ENCODE results near the gene CCDC18.
A peak's percentile ranks its signal among the peaks of the same experiment; 100 is the strongest.
"Not testable (repeated sequence)": the region's sequence is repeated elsewhere in the genome, so short reads cannot be mapped to it uniquely, and the experiment has no call there.

Gene CCDC18, protein sequence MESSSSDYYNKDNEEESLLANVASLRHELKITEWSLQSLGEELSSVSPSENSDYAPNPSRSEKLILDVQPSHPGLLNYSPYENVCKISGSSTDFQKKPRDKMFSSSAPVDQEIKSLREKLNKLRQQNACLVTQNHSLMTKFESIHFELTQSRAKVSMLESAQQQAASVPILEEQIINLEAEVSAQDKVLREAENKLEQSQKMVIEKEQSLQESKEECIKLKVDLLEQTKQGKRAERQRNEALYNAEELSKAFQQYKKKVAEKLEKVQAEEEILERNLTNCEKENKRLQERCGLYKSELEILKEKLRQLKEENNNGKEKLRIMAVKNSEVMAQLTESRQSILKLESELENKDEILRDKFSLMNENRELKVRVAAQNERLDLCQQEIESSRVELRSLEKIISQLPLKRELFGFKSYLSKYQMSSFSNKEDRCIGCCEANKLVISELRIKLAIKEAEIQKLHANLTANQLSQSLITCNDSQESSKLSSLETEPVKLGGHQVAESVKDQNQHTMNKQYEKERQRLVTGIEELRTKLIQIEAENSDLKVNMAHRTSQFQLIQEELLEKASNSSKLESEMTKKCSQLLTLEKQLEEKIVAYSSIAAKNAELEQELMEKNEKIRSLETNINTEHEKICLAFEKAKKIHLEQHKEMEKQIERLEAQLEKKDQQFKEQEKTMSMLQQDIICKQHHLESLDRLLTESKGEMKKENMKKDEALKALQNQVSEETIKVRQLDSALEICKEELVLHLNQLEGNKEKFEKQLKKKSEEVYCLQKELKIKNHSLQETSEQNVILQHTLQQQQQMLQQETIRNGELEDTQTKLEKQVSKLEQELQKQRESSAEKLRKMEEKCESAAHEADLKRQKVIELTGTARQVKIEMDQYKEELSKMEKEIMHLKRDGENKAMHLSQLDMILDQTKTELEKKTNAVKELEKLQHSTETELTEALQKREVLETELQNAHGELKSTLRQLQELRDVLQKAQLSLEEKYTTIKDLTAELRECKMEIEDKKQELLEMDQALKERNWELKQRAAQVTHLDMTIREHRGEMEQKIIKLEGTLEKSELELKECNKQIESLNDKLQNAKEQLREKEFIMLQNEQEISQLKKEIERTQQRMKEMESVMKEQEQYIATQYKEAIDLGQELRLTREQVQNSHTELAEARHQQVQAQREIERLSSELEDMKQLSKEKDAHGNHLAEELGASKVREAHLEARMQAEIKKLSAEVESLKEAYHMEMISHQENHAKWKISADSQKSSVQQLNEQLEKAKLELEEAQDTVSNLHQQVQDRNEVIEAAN (N-terminal part only)

DNA sequence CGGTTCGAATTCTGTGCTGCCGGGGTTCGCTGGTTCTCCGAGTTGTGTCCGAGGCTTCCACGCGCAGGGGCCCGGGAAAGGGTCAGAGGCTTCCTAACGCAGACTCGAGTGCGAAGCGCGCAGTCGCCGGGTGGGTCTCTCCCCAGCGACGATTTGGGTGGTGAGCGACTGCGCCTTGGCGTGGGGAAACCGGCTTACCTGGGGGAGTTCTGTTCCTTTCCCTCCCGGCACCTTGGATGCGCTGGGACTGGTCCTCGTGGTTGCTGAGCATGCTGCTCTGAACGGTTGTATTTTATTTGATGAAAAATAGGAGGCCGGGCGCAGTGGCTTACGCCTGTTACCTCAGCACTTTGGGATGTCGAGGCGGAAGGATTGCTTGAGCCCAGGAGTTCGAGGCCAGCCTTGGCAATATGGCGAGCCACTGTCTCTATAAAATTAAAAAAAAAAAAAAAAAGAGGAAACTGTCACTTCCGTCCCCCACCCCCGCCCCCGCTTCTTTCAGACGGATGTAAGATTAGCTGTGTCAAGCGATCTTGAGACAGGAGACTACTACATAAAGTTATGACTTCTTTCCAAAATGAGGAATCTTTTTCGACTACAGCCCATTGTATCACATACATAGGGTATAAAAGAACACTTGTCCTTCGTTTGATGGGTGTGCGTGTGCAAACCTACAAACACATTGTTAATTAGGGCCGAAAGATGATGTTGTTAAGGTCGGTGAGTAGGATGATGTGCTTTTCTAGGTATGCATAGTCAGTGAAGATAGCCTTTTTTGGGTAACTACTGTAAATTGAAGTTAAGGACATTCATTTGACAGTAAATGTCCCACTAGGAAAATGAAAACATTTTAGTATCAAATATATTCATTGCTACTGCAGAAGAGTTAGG lies at the start of gene CCDC18:
Gene CCDC18, plus strand, starts transcription at position 2 of the 891 bp plus-strand sequence. CDS start 2,638 bp downstream, outside the sequence.
- DNase-seq: peak; percentile 71

- DNase-seq: no peak
These were observed 47.9 kb upstream of the CCDC18 start for GRCh38 chr1:93132638-93133037.

GRCh38 chr1:93136445-93136844 lies 44.1 kb upstream of the CCDC18 start:
- no peak for DNase-seq

GRCh38 chr1:93137604-93138292 lies 42.8 kb upstream of the CCDC18 start:
- DNase-seq: no peak

DNA sequence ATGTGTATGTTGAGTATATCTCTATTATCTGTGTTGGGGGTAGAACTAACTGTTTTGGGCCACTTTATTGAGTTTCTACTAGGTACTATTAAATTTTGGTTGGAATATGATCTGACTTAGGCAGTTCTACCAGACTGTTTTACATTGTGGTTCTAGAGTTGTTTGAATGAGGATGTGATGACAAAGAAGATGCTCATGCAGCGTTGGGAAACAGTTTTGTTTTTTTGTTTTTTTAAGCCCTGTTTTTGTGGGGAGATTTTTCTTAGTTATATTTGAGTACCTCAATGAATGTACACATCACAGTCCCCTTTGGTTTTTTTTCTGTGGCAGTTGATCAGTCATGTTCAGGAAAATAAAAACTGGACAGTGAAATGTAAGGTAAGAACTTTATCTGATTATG lies 40.4 kb upstream of the CCDC18 start:
- DNase-seq: no peak

- DNase-seq: no peak
These were observed 38.4 kb upstream of the CCDC18 start for GRCh38 chr1:93142161-93142560.

DNA sequence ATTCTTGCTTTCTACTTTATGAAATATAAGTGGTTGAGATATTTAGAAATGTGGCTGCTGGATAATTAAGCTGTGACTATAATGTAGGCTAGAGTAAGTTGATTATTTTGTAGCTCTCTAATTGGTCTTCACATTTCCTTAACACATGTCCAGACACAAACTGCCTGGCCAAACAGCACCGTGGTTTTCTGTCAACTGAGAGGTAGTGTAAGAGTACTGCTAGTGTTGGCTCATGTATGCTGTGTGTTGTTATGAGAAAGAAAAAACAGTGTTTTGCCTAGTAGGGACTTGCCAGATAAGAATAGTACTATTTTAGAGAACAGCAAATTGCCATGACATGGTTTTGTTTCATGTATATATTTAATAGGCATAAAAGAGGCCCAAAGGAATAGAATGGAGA lies 37.4 kb upstream of the CCDC18 start:
- no peak for DNase-seq

GRCh38 chr1:93143769-93144168 lies 36.8 kb upstream of the CCDC18 start:
- DNase-seq: no peak

DNA sequence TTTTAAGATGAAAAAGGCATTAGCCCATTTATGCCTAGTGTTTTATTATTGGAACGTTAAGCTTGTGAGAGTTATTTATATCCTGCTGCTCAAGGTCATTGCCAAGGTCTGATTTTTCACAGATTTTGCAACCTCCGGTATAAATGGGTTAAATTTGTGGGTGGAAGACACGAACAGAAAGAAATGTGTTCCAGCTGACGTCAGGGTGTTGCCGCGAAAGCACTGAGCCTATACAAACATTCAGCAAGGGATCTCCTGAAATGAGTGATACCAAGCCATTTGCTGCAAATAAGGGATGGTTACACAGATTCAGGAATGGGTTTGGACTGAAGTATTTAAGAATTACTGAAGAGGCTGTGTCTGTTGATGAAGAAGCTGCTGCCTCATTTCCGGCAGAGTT lies 32.5 kb upstream of the CCDC18 start:
- DNase-seq: no peak

DNA sequence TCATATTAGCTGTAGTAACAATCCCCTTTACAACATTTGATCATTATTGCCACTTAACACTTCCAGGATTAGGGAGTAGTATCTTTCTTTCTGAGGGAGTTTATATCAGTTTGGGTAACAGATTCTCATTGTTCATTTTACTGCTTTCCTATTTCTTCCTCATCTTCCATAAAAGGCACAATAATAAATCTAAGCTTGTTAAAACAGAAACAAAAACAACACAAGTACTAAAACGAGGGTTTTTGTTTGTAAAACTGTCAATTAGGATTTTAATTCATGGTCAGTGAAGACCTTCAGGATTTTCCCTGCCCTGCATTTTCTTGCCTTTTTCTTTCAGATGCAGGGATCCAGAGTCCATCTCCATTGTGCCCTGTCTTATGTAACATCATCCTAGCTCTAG lies 29.8 kb upstream of the CCDC18 start:
- no peak for DNase-seq

DNA sequence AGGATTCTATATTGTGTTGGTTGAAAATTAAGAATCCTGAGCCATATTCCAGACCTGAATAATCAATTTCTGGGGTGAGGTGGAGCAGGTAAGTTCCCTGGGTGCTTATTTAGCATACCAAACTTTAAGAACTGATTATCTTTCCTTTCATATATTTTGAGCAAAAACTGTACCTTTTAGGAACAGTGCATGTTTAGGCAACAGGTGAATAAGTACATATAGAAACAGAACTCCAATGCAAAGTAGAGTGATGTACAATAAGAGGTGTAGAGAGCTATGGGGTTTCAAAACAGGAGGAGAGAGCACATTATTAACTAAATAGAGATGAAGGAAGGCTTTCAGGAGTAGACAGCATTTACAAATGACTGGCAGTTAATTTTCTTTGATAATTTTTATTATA lies 29.1 kb upstream of the CCDC18 start:
- no peak for DNase-seq

GRCh38 chr1:93152835-93153234 lies 27.7 kb upstream of the CCDC18 start:
- DNase-seq: no peak

GRCh38 chr1:93154898-93155297 lies 25.6 kb upstream of the CCDC18 start:
- no peak for DNase-seq

DNA sequence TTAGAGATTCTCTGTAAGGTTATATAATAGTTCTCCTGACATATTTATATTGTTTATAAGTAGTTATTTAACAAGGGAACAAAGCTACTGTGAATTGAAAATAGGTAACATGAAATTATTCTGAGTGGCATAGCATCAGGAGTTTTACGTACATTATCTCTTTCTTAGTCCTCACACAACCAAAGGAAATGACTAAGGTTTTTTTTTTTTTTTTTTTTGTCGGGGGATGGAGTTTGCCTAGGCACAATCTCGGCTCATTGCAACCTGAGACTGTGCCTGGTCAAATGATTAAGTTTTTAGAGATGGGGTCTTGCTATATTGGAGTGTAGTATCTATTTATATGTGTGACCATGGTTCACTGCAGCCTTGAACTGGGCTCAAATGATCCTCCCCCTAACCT lies 25.2 kb upstream of the CCDC18 start:
- DNase-seq: no peak

GRCh38 chr1:93159337-93159736 lies 21.2 kb upstream of the CCDC18 start:
- DNase-seq: no peak

- DNase-seq: not testable (repeated sequence)
These were observed 17.2 kb upstream of the CCDC18 start for GRCh38 chr1:93163314-93163713.

DNA sequence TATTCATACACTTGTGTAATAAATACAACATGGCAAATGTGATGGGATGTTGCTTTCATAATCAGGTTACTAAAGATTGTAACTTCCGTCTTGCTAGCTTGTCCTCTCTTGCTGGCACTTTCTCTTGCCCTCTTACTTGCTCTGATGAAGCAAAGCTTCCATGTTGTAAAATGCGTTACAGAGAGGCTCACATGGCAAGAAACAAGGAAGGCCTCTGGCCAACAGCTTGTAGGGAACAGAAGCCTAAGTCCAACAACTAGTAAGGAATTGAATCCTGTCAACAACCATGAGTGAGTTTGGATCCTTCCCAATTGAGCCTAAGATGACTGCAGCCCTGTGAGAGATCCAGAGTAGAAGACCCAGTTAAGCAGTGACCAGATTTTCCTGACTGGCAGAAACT lies 15.7 kb upstream of the CCDC18 start:
- DNase-seq: no peak

DNA sequence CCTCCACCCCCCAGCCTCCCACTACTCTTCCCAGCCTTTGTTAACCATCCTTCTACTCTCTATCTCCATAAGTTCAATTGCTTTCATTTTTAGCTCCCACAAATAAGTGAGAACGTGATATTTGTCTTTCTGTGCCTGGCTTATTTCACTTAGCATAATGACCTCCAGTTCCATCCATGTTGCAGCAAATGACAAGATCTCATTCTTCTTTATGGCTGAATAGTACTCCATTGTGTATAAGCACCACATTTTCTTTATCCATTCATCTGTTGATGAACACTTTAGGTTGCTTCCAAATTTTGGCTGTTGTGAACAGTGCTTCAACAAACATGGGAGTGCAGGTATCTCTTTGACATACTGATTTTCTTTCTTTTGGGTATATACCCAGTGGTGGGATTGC lies 14.6 kb upstream of the CCDC18 start:
- DNase-seq: not testable (repeated sequence)

GRCh38 chr1:93167006-93167405 lies 13.5 kb upstream of the CCDC18 start:
- no peak for DNase-seq

DNA sequence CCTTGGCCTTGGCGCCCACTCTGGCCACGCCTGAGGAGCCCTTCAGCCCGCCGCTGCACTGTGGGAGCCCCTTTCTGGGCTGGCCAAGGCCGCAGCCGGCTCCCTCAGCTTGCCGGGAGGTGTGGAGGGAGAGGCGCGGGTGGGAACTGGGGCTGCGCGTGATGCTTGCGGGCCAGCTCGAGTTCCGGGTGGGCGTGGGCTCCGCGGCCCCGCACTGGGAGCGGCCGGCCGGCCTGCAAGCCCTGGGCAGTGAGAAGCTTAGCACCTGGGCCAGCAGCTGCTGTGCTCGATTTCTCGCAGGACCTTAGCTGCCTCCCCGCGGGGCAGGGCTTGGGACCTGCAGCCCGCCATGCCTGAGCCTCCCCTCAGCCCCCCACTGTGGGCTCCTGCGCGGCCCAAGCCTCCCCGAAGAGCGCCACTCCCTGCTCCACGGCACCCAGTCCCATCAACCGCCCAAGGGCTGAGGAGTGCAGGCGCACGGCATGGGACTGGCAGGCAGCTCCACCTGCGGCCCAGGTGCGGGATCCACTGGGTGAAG lies 10.3 kb upstream of the CCDC18 start:
- DNase-seq: not testable (repeated sequence)

DNA sequence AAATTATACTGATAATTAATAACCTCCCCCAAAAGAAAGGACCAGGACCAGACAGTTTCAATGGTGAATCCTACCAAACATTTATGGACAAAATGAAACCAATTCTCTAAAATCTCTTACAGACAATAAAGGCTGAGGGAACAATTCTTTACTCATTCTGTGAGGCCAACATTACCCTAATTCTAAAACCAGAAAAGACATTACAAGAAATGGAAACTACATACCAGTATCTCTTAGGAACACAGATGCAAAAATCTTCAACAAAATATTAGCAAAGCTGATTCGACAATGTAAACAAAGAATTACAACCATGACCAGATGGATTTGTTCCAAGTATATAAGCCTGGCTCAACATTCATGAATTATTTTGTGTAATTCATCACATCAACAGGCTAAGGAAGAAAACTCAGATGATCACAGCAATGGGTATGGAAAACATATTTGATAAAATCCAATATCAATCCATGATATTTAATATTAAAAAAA lies 8.9 kb upstream of the CCDC18 start:
- DNase-seq: no peak

Measured in CD4-positive, alpha-beta T cell treated with Interleukin-17A for 4 hours (primary cell).